Activated CD4-positive, alpha-beta T cell treated with anti-CD3 and anti-CD28 coated beads, Interleukin-2, amount 50 U/mL, for 16 hours (primary cell): ENCODE data around the gene TAS1R1.

Experiments
- DNase-seq: peaks from one replicate; pipeline ENCODE4 v3.0.0-alpha.2; 2020

The TAS1R1 gene

GRCh38 chr1:6554907-6555778 is at the start of gene TAS1R1:
TAS1R1 (plus strand) TSS chr1:6555307; CDS start chr1:6555374, 67 bp downstream.
- DNase-seq, result no peak

- no peak for DNase-seq
Measured at GRCh38 chr1:6505367-6506209, 49.5 kb upstream of the TAS1R1 start.

- DNase-seq, result no peak
Measured at GRCh38 chr1:6506210-6507036, 48.7 kb upstream of the TAS1R1 start.

GRCh38 chr1:6507037-6507428 is 48.1 kb upstream of the TAS1R1 start:
- no peak for DNase-seq

GRCh38 chr1:6507461-6507911 is 47.6 kb upstream of the TAS1R1 start:
- no peak for DNase-seq

GRCh38 chr1:6508154-6508815 is 46.8 kb upstream of the TAS1R1 start:
- DNase-seq, result no peak

GRCh38 chr1:6508816-6509189 is 46.3 kb upstream of the TAS1R1 start:
- no peak for DNase-seq

GRCh38 chr1:6509220-6509918 is 45.7 kb upstream of the TAS1R1 start:
- no peak for DNase-seq

GRCh38 chr1:6509919-6510291 is 45.2 kb upstream of the TAS1R1 start:
- DNase-seq, result no peak

- DNase-seq, result no peak
Measured at GRCh38 chr1:6510493-6510892, 44.6 kb upstream of the TAS1R1 start.

GRCh38 chr1:6511056-6511455 is 44.1 kb upstream of the TAS1R1 start:
- no peak for DNase-seq

- no peak for DNase-seq
Measured at GRCh38 chr1:6511561-6512244, 43.4 kb upstream of the TAS1R1 start.

- DNase-seq, result no peak
Measured at GRCh38 chr1:6512245-6512907, 42.7 kb upstream of the TAS1R1 start.

- no peak for DNase-seq
Measured at GRCh38 chr1:6512908-6513280, 42.2 kb upstream of the TAS1R1 start.

- no peak for DNase-seq
Measured at GRCh38 chr1:6513320-6513801, 41.7 kb upstream of the TAS1R1 start.

GRCh38 chr1:6515771-6516170 is 39.3 kb upstream of the TAS1R1 start:
- DNase-seq, result no peak

GRCh38 chr1:6517435-6517851 is 37.7 kb upstream of the TAS1R1 start:
- no peak for DNase-seq

GRCh38 chr1:6519491-6519934 is 35.6 kb upstream of the TAS1R1 start:
- DNase-seq, result no peak

- no peak for DNase-seq
Measured at GRCh38 chr1:6519935-6520671, 35.0 kb upstream of the TAS1R1 start.

- DNase-seq, result no peak
Measured at GRCh38 chr1:6521536-6521935, 33.6 kb upstream of the TAS1R1 start.
